LNCAP (cell line): ENCODE results near the gene CRYBB3.

ENCODE experiments used
- TF ChIP-seq, protein P1 (sequence below): fragments of 450-650 bp; IDR thresholded peaks from 2 replicates; pipeline ENCODE4 v1.5.1; 2017; ENCODE audit warnings: mild to moderate bottlenecking

CRYBB3 gene

DNA sequence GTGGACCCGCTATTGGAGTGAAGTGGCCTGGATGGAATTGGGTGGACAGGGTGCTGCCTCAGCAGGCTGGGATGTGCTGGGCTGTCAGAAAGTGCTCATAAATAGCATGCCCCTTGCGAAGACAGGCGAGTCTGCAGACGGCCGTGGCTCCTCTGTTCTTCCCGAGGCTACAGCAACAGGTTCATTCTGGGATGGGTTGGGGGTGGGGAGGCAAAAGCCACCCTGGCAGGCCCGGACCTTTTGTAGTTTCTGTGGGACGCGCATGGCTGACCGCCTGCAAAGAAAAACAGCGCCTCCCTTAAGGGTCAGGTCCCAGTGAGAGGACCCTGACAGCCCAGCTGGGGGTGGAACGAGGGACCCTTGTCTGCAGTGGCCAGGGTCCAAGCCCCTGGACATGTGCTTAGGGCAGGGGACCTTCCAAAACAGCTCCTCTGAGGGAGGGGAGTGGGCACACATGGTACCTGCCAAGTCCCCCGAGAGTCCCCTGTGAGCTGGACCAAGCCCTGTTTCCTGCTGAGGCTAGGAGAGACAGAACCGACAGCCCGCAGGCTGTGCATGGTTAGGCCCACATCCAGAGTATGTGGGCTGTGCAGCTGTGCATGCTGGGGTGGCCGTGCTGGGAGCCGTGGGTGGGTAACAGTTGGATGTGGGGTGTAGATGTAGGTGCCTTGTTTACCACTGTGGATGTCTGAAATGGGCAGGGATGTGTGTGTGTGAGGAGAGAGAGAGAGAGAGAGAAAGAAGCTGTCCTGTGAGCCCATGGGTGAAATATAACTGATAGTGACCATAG, at the start of gene CRYBB3:
TSS of gene CRYBB3 (plus strand) at position 128 of the 790 bp plus-strand sequence. CDS start 1,539 bp downstream, outside the sequence.
- TF ChIP-seq, protein P1, sequence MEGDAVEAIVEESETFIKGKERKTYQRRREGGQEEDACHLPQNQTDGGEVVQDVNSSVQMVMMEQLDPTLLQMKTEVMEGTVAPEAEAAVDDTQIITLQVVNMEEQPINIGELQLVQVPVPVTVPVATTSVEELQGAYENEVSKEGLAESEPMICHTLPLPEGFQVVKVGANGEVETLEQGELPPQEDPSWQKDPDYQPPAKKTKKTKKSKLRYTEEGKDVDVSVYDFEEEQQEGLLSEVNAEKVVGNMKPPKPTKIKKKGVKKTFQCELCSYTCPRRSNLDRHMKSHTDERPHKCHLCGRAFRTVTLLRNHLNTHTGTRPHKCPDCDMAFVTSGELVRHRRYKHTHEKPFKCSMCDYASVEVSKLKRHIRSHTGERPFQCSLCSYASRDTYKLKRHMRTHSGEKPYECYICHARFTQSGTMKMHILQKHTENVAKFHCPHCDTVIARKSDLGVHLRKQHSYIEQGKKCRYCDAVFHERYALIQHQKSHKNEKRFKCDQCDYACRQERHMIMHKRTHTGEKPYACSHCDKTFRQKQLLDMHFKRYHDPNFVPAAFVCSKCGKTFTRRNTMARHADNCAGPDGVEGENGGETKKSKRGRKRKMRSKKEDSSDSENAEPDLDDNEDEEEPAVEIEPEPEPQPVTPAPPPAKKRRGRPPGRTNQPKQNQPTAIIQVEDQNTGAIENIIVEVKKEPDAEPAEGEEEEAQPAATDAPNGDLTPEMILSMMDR = no peak

DNA sequence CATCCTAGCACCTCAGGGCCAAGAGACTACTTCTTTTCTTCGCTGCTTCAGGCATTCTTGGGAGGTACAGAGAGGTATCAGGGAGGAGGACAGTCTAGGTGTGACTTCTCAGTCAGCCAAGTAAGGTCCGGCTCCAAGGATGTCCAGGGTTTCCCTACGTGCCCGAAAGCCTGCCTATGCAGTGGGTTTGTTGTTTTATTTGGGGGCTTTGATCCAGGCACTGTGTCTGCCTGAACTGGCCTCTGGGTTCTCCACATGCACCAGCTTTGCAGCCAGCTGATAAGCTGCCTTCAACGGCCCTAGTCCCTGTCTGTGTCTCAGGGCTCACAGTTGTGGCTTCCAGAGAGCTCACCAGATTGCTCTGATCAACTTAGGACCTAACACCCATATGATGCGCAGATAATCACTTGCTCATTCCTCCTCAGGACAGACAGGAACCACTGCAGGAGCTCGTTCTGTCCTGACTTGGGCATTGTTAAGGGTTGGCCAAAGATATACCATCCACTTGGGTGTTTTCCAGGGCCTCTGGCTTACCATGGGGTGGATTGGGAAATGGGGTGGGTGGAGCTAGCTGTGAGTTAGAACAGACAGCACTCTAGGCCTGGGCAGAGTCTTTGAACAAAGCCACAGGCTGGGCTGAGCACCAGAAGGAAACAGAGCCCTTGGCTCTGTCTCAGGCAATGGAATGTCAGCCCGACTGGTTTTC, 45.5 kb upstream of the CRYBB3 start:
- TF ChIP-seq, protein P1 = no peak

DNA sequence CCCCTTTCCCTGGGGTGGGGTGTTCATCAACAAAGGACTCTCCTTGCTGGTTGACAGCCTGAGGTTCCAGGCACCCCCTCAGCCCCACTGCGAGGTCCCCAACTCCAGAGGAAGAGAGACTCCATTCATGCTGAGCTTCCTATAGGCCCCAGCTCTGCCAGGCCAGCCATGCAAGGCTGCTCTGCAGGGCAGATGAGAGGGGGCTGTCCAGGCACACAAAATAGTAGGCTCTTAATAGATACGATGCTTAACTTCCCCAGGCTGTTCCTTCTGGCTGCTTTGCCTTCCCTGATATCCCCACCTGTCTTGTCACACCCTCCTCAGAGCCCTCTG, 45.0 kb upstream of the CRYBB3 start:
- TF ChIP-seq, protein P1 = no peak

DNA sequence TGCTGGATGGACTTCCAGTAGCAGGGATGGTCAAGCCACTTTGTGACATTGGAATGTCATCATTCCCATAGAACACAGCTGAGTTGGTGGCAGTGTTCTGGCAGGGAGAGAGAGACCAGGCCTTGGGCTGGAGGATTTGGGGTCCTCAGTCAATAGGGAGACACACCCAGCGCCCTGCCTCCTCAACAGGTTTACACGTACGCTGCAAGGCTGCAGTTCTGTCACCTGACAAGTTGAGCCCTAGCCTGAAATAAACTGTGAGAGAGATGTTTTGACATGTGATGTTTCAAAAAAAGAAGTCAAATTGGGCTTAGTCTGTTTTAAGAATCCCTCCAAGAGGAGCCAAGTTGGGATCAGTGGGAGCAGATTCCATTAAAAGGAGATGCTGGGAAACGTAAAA, 42.9 kb upstream of the CRYBB3 start:
- TF ChIP-seq, protein P1 = no peak

DNA sequence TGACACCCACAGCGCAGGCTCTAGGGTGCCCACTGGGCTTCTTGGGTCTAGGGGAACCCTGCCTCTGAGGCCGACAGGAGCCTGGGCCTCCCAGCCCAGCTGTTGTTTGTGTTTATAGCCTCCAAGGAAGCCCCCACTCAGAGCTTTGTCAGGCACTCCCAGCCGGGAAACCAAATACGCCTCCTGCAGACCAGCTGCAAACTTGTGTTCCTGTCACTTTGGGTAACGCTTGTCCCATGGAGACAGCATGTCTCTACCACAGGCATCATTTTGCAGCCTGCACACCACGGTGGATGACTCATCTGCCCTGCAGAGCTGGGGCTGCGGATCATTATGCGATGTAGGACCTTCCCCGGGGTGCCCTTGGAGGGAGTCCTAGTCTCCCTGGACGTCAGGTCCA, 40.6 kb upstream of the CRYBB3 start:
- TF ChIP-seq, protein P1 = no peak

DNA sequence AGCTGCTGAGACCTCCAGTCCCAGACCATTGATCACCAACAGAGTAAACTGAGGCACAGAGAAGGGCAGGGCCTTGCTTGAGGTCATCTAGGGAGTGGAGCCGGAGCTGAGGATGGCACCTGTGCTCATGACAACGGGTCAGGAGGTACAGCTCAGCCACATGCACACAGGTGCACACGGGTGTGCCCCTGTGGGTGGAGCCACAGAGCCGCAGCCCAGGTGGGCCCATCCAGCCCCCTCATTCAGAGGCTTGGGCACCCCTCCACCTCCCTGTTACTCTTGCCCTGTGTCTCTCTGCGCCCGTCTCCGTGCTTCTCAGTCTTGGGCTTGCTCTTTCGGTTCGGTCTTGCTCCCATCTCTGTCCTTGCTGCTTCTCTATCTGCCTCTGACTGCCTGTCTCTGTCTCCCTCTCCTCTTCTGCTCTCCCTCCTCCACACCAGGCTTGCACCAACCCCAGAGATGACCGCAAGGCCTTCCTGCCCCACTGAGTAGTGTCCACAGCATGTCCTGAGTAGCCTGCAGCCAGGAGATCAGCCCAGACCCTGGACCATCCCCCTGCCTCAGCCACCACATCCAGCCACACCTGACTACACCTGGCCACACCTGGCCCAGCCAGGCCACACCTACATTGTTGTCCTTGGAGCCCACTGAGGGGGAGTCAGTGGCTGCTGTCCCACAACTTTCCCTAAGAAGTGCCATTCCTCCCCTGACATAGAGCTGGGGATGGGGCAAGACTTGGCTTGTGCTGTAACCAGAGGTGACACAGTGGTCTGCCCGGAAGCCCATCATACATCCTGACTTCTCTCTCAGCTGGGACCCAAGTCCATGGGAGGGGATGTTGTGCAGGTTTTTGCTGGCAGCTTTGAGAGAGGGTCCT, 39.3 kb upstream of the CRYBB3 start:
- TF ChIP-seq, protein P1 = no peak
